ENCODE data around the gene MARK3. TPM values are rescaled to one million over a fixed set of nuclear protein-coding genes. Genes with fewer than 3 reads are reported as not detected.
A peak's percentile ranks its signal among the peaks of the same experiment; 100 is the strongest.

MARK3 gene
- total RNA-seq, 1 experiment from 2014 or later: 189 TPM

DNA sequence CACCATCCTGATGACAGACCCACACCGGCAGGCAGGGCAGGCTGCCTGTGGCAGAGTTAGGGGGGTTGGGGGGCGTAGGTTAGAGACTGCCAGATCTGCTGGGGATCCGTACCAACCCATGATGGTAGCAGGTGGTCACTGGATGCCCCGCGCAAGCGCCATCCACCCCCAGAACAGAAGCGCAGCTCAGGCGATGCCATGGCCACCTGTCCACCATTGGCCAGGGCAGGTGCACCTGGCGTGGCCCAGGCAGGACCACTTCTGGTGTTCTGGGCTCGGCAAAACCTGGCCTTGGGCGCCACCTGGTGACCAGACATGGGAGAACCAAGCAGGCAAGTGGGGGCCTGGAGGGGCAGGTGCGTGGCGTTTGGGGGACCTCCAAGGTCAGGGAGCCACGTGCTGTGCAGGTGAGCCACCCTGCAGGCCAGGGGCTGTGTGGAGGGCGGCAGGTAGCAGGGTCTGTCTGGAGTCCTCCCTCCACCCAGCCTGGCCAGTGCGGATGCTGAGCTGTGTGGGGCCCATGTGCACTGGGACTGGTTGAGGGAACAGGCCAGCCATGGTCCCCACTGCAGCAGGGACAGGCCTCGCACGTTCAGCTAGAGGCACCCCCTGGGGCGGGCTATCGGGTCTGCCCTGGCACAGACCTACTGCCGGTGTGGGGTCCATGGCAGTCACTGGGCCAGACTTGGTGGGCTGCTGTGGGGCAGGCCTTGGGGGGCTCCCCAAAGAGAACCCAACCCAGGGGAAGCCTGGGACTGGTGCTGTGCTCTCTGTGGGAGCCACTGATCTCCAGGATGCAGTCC, 161.6 kb downstream of the MARK3 start:
- no peak for TF ChIP-seq EZH2 (IDR thresholded peaks at IDR 0.05; ENCODE audit: low read depth)
- TF ChIP-seq, protein P1, sequence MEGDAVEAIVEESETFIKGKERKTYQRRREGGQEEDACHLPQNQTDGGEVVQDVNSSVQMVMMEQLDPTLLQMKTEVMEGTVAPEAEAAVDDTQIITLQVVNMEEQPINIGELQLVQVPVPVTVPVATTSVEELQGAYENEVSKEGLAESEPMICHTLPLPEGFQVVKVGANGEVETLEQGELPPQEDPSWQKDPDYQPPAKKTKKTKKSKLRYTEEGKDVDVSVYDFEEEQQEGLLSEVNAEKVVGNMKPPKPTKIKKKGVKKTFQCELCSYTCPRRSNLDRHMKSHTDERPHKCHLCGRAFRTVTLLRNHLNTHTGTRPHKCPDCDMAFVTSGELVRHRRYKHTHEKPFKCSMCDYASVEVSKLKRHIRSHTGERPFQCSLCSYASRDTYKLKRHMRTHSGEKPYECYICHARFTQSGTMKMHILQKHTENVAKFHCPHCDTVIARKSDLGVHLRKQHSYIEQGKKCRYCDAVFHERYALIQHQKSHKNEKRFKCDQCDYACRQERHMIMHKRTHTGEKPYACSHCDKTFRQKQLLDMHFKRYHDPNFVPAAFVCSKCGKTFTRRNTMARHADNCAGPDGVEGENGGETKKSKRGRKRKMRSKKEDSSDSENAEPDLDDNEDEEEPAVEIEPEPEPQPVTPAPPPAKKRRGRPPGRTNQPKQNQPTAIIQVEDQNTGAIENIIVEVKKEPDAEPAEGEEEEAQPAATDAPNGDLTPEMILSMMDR (conservative IDR thresholded peaks at IDR 0.05): peak; percentile 100
- Histone ChIP-seq H3K4me3 (no peak overlapping the region), H3K9me2 (ENCODE audit: insufficient read depth) (no peaks in the 10 kb centered on the region), H3K9me3 (ENCODE audit: insufficient read depth, low read depth) (no peaks in the 10 kb centered on the region), H3K27me3 (ENCODE audit: insufficient read depth, low read depth) (no peaks in the 10 kb centered on the region), H2AFZ (no peak overlapping the region), H3K4me1 (replicated peaks; ENCODE audit: insufficient read depth) (peaks cover 23% of the 10 kb centered on the region), H3K36me3 (ENCODE audit: low read depth) (no peaks in the 10 kb centered on the region), H3K4me2 (no peak overlapping the region), H3K79me2 (ENCODE audit: low read depth) (no peaks in the 10 kb centered on the region), H3F3A (ENCODE audit: insufficient read depth, low read depth) (peaks cover 8% of the 10 kb centered on the region), H4K20me1 (ENCODE audit: insufficient read depth) (peaks cover 43% of the 10 kb centered on the region), H3K27ac (no peak overlapping the region)
- BruUV-seq (replicated peaks): no TSS peak
- ChIA-PET CTCF (interaction anchor here (0.5 to 1.0 kb wide), 6 partner anchors 8 to 1116 kb away, joined by 3 to 6 read pairs (median 6); no protein-coding TSS in a partner anchor), POLR2A (ENCODE audit: unreplicated experiment) (interaction anchor here (0.6 kb wide), 1 partner anchor 166 kb away, joined by 3 read pairs; no protein-coding TSS in a partner anchor)
- peak; percentile 72 to 89 for DNase-seq
- intact Hi-C loops (cut with micrococcal nuclease; ENCODE audit: unreplicated experiment): loop anchor here (1.0 to 10.0 kb wide), 3 partner anchors 26 to 1022 kb away; no protein-coding TSS in a partner anchor

DNA sequence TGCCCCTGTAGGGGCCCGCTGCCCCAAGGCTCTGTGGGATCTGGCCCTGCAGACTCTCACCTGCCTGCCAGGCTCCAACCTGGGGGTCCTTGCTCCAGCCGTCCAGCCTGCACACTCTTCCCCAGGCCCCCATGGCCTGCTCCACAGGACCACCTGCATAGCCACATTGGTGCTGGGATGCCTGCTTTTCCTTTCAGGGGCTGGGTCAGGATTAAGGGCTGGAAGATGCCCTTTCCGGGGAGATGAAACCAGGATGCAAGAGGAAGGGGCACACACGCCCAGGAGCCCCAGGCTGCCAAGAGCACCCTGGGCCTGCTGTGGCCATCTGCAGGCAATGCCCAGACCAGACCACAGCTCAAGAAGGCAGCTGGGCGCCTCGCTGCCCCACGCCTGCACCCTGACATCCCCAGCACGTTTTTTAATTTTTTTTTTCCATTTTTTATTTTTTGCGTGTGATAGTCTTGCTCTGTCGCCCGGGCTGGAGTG, 162.3 kb downstream of the MARK3 start:
- Histone ChIP-seq H3F3A (ENCODE audit: insufficient read depth, low read depth) (peaks cover 3% of the 10 kb centered on the region; the same call in 1 of the 2 replicates), H3K79me2 (ENCODE audit: low read depth) (no peaks in the 10 kb centered on the region), H3K4me3 (no peak overlapping the region), H3K36me3 (ENCODE audit: low read depth) (no peaks in the 10 kb centered on the region), H3K4me1 (replicated peaks; ENCODE audit: insufficient read depth) (peaks cover 23% of the 10 kb centered on the region), H3K9me2 (ENCODE audit: insufficient read depth) (no peaks in the 10 kb centered on the region), H3K4me2 (no peak overlapping the region), H3K27ac (no peak overlapping the region), H3K27me3 (ENCODE audit: insufficient read depth, low read depth) (no peaks in the 10 kb centered on the region), H3K9me3 (ENCODE audit: insufficient read depth, low read depth) (no peaks in the 10 kb centered on the region), H4K20me1 (ENCODE audit: insufficient read depth) (peaks cover 47% of the 10 kb centered on the region), H2AFZ (no peak overlapping the region)
- TF ChIP-seq, protein P1 (conservative IDR thresholded peaks at IDR 0.05): no peak
- no peak for TF ChIP-seq EZH2 (IDR thresholded peaks at IDR 0.05; ENCODE audit: low read depth)
- POLR2A ChIA-PET (ENCODE audit: unreplicated experiment): no interaction called here
- BruUV-seq (replicated peaks): no TSS peak
- intact Hi-C loops (cut with micrococcal nuclease; ENCODE audit: unreplicated experiment): loop anchor here (10.0 kb wide), 1 partner anchor 1023 kb away; no protein-coding TSS in a partner anchor
- CTCF ChIA-PET: interaction anchor here (0.5 to 0.6 kb wide), 4 partner anchors 8 to 1117 kb away, joined by 5 to 6 read pairs (median 6); no protein-coding TSS in a partner anchor
- DNase-seq: no peak

DNA sequence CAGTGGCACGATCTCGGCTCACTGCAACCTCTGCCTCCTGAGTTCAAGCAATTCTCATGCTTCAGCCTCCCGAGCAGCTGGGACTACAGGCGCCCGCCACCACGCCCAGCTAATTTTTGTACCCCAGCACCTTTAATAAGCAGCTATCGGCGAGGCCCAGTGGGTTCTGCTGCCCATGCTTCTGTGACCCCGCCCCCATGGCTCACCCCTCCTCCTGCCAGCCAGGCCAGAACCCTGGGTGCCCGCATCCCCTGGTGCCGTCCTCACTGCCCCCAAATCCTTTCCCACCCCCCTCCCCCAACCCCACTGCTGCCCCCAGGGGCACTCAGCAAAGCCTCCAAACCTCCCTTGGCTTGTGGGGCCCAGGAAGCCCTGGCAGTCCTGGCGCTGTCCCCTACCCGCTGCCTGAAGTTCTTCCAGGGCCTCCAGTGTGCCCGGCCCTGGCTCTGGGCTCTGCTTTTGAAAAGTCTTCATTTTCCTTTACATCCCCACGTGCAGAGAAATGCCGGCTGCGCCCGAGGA, 162.8 kb downstream of the MARK3 start:
- ChIA-PET CTCF (no interaction called here), POLR2A (ENCODE audit: unreplicated experiment) (no interaction called here)
- Histone ChIP-seq H3K27ac (no peak overlapping the region), H3K4me3 (no peak overlapping the region), H3K27me3 (ENCODE audit: insufficient read depth, low read depth) (no peaks in the 10 kb centered on the region), H3K4me2 (no peak overlapping the region), H3K9me3 (ENCODE audit: insufficient read depth, low read depth) (no peaks in the 10 kb centered on the region), H4K20me1 (ENCODE audit: insufficient read depth) (peaks cover 51% of the 10 kb centered on the region), H3K9me2 (ENCODE audit: insufficient read depth) (no peaks in the 10 kb centered on the region), H3K4me1 (replicated peaks; ENCODE audit: insufficient read depth) (peaks cover 21% of the 10 kb centered on the region), H3K36me3 (ENCODE audit: low read depth) (no peaks in the 10 kb centered on the region), H2AFZ (no peak overlapping the region), H3K79me2 (ENCODE audit: low read depth) (no peaks in the 10 kb centered on the region), H3F3A (ENCODE audit: insufficient read depth, low read depth) (peaks cover 7% of the 10 kb centered on the region)
- BruUV-seq (replicated peaks): no TSS peak
- DNase-seq: no peak
- TF ChIP-seq, protein P1 (conservative IDR thresholded peaks at IDR 0.05): no peak
- intact Hi-C loops (cut with micrococcal nuclease; ENCODE audit: unreplicated experiment): loop anchor here (10.0 kb wide), 1 partner anchor 1023 kb away; no protein-coding TSS in a partner anchor

Measured in PC-9 (cell line).